GM18858 (cell line): ENCODE measurements around the gene REM2.

Experiments
- ATAC-seq: cut with Tn5 transposase; IDR thresholded peaks from one replicate; pipeline ENCODE4 v1.9.1; 2021; ENCODE audit not compliant: unreplicated experiment

The REM2 gene

GRCh38 chr14:22928237-22929103 lies 45.4 kb downstream of the REM2 start:
- no peak for ATAC-seq

- peak; percentile 86 for ATAC-seq
Measured at GRCh38 chr14:22929104-22929960, 46.3 kb downstream of the REM2 start, which contains the start of gene PRMT5. PRMT5 (minus strand) TSS chr14:22929376; CDS start chr14:22929361, 15 bp downstream.

- no peak for ATAC-seq
Measured at GRCh38 chr14:22929961-22930364, 46.9 kb downstream of the REM2 start.

- no peak for ATAC-seq
Measured at GRCh38 chr14:22932146-22932545, 49.1 kb downstream of the REM2 start.

GRCh38 chr14:22935156-22935555 lies 52.1 kb downstream of the REM2 start:
- no peak for ATAC-seq
